ENCODE measurements around the gene WDFY4.

Gene WDFY4

DNA sequence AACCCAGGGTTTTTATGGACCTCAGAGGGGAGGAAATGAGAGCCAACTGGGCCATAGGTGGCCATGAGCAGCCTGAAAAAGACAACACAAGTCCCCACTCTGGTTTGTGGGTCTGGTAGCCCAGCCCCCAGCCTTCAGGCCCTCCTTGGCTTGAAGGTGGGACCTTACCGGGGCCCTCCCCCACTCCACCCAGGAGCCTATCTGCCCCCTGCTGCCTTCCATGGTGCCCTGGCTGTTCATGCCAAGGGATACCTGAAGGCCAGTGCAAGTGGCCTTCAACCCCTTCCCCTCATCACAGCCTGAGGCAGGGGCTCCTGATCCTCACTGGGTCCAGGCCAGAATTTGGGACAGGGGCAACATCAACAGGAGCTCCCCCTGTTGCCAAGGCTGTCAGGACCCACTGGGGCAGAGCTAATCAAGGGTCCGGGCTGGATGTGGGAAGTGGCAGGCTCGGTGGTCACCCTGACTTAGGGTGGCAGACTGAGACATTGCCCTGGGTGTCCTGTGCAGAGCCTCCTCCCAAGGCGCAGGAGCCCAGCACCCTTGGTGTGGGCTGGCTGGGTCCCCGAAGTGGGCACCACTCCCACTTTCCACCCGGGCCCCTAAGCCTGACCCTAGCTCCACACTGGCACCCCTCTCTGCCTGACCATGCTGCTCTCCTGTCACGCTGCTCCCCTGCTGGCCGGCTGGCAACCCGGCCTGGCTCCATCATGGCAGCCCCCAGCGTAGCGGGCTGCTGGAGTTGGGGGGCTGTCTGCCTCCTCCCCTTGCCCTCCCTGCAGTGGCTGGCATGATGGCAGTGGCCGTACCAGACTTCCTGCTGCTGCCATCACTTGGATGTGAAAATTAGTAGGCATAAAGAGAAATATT is 6.4 kb downstream of the WDFY4 start:
- no peak for DNase-seq (ENCODE audit: low read depth)

DNA sequence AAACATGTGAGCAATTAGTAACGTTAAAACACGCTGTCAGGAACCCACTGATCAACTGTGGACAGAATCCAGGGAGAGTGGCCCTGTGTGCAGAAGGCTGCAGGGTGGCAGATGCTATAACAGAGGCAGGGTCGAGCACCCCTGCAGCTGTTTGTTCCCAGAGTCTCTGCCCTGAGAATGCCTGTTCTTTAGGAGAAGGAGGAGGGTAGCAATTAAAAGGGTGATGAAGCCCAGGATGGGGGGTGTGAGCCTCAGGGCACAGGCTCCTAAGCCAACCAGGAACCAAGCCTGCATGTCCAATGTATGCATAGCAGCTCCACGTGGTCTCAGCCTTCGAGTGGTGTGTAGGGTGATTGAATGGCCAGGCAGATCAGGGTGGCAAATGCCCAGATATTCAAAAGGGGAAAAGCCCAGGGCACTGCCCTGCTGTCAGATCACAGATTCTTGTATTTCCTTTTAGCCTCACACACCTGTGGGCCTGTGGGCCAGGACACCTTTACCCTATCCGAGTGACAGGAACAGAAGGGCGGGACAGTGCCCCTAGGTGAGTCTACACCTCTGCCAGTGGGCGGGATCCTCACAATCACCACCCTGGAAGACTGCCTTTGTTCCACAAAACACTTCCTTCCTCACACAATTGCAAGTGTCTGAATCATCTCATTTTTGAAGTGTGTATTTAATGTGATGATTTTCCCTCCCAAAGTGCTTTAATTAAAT is 7.3 kb downstream of the WDFY4 start:
- no peak for DNase-seq (ENCODE audit: low read depth)

DNA sequence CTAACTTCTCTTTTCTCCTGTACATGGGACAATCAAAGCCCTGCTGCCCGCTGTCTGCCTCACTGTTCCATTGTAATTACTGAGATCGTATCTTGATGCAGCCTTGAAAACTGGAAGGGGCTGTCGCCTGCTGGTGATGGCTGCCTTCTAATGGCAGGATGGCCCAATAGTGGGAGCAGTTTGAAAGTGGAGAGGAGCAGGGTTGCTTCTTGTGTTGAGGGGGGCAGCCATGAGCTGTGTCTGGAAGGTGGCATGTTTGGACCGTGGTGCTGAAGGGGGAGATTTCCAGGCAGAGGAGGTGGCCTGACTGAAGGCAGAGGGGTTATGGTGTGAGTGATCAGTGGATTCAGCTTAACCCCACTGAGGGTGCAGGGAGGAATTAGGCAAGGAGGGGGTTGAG is 8.1 kb downstream of the WDFY4 start:
- no peak for DNase-seq (ENCODE audit: low read depth)

DNA sequence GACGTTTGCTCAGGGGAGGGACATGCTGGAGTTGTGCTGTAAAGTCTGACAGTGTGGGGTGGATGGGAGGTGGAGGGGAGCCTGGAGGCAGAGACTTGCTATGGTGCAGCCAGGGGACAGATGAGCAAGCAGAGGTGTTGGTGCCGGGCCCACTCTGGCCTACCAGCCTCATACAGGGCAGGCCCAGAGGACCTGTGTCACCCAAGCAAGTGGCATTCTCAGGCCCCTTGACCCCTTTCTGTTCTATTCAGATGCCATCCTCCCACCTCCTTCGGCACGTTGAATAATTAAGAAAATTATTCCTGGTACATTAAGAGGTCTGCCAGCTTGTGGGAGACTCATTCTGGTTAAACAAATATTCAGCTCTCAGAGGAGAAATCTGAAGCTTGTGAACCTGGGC is 8.5 kb downstream of the WDFY4 start:
- no peak for DNase-seq (ENCODE audit: low read depth)

DNA sequence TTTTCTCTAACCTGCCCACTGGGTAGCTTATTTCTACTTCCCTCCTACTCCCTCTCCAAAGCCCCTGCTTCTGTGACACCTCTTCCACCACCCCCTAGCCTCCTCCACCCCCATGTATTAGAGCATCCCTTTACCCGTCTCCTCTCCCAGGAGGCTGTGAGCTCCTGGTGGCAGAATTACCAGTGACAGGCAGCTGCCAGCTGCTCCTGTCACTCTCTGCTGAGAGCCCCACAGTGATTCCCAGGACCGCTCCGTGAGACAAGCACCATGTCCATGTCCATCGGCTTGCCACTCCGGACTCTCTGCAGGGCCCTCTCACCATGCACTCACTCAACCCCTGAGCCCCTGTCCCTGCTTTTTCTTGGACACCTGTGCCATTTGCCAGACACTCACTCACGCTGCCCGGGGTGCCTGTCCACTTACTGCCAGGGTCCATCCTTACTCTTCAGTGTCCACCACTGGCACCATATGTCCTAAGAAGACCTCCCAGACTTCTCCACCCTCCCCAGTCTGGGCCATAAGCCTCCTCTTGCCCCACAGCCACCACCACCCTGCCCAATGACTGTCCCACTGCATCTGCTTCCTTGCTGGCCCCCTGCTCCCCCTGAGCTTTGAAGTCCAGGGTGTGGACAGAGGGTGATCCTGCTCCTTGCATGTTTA is 9.8 kb downstream of the WDFY4 start:
- DNase-seq (ENCODE audit: low read depth): no peak

DNA sequence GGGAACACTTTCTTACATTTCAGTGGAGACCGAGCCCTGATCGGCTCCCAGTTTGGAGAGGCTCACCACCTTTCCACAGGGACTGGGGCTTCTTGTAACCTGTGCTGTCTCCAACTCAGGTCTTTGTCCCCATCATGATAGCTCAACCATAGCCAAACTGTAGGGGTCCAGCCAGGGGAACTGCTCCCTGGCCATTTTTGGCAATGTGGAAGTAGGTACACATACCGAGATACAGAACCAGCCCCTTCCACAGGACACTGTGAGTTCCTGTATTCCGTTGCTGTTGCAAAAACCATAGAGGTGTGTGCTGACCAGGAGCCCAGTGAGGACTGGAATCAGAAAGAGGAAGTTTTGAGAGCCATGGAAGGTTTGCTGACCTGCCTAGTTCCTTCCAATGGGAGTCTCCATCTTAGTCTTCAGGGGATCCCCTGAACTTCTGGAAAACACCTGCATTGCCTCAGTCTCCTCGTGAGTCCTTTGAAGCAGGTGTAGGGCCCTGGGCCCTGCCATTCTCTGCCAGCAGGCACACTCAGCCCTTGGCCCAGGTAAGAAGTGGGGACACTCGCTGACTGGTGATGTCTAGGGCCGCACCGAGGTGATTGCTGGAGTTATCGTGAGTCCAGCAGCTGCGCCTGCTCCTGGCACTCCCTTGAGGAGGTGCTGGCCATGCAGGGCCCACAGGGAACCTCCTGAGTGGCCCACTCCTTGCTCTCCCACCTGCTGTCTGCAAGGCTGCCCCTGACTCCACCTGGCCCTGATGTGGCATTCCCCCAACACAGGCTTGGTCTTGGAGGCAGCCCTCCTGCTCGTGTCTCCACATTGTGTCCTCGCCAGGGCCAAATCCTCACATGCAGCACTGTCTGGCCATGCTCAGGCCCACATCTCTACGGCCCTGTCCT is 11.2 kb downstream of the WDFY4 start:
- DNase-seq (ENCODE audit: low read depth): no peak

DNA sequence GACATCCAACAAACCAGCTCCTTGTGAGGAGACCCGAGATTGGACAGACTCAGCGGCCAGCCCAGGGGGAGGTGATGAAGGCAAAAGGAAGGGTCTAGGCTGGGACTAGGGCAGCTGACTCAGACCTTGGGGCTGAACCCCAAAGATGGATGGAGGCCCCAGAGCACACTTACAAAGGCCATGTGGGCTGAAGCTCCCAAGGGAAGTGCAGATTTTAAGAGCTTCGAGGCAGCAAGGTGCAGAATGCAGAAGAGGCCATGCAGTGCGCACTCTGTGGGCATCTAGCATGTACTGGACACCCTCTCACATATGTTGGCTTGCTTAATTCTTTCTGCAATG is 11.8 kb downstream of the WDFY4 start:
- DNase-seq (ENCODE audit: low read depth): no peak

DNA sequence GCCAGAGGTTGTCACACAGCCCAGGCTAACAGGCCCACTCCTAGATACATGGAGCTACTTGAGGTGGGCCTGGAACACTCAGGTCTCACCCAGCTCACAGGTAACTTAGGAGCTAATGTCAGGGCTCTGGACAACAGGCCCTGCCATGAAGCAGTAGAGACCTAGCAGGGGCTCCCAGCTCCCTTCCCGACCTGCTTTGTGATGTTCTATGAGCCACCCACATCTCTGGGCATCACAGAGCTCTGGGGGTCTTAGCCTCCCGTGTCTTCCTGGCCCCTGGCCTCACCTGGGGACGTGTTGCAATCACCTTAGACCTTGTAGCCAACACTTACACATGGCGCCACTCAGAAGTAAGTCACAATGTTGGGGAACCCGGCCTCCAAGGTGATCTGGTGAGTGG is 12.4 kb downstream of the WDFY4 start:
- DNase-seq (ENCODE audit: low read depth): no peak

DNA sequence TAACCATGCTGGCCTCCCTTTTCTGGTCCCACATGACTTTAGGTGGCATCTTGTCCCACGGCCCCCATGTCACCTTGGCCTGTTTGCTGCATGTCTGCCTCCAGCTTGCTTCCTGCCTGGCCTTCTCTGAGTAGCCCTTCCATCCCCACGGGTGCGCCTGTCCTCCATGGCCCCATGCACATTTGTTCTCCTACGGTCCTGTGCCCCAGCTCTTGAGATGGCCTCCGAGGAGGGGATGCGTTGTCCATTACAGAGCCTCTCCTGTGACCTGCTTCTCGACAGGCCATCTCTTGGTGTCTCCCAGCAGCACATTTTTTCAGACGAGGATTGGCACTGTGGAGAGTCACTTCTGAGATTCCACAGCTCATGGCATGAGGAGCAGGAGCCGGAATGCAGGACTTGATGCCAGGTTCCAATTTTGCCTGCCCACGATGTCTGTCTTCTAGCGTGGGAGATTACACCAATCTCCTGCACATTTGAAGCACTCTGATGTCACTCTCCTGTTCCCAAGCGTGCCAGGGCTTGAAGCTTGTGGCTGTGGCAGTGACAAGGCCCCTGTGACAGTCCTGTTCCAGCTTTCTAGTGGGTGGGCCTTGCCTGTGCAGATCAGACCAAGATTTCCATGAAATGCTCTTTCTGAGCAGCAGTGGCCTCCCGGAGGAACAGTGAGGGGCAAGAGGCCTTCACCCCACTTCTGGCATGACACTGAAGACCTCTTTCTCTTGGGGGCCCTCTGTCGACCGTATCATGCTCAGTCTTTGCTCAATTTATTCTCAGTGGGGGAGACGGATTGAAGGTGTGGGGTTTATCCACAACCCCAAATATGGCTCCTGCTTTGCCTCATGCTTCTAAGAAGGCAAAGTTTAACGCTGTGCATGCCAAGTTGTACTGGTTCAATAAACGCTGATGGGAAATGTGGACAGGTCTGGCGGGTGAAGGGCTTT is 13.4 kb downstream of the WDFY4 start:
- DNase-seq (ENCODE audit: low read depth): no peak

DNA sequence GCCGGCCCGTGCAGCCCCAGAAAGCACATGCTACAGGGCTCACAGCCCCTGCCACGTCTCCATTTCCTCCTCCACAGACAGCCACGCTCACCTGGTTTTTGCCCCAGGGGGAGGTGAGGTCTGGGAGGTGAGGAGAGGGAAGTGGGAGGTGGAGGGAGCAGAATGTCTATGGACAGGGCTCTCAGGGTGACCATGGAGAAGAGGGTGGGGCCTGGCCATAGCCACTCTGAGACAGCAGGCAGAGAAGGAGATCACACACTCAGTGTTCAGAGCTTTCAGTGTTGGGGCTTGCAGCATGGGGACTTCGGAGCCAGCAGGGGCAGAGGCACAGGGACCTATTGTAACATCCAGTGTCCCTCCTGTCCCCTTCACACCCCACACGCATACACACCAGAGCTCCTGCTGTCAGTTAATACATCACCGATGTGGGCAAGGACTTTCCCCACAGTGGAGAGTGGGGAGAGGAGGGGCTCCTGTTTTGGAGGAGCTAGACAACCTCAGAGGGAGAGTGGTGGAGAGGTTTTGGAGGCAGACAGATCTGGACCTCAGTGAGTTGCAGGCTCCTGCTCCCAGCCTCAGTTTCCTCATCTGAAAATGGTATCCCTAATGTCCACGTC is 14.4 kb downstream of the WDFY4 start:
- no peak for DNase-seq (ENCODE audit: low read depth)

DNA sequence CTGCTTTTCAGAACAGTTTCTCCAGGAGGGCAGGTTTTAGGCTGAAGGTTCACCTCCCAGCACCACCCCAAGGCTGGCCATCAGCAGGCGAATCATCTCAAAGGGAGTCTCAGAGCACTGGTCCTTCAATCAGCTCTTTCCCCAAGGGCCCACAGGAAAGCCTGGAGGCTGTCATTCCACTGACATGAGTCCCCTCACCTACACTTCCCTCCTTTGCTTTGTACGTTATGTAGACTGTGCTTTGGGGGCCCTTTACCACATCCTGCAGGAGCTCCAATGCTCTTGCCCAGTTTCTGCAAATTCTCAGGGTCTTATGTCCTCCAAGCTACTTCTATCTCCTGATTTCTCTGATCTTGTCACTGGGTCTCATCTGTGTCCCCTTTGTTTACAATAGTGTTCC is 15.4 kb downstream of the WDFY4 start:
- DNase-seq (ENCODE audit: low read depth): no peak

DNA sequence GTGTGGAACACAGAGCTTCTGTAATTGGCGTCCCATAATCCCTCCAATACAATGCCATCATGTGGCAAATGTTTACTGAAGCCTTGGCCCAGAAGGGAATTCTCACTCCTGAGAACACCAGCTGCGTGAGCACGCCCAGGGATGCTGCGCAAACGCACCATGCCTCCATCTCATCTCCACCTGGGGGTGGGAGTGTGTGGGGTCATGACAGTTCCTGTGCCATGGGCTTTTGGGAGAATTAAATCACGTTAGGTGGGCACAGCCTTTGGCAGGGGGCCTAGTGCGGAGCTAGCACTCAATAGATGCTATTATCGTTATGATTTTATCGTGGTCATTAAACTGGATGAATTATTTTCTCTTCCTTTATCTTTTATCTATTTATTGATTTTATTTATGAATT is 15.8 kb downstream of the WDFY4 start:
- DNase-seq (ENCODE audit: low read depth): no peak

DNA sequence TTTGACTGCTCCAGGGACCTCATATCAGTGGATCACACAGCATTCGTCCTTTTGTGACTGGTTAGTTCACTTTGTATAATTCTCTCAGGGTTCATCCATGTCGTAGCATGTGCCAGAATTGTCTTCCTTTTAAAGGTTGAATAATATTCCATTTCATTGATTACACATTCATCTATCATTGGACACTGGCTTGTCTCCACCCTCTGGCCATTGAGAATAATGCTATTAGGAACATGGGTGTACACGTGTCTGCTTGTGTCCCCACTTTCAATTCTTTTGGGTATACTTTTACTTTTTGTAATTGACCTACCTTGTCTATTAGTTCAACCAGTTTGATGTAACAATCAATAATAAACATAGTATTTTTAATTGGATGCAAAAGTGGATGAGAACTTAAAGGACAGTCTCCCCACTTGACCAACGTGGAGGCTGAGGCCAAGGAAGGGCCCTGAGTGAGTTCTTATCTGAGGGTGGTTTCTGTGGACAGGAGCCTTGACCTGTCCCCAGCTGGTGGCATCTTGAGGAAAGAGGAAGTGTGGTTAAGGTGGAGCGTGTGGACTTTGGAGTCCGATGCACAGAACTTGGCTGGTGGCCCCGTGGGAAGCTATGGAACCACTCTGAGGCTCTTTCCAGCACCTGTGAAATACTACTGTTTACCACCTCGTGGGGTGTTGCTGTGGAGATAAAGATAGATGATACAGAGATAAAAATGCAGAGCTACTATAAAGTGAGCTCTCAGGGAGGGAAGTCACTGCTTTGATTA is 16.6 kb downstream of the WDFY4 start:
- DNase-seq (ENCODE audit: low read depth): no peak

DNA sequence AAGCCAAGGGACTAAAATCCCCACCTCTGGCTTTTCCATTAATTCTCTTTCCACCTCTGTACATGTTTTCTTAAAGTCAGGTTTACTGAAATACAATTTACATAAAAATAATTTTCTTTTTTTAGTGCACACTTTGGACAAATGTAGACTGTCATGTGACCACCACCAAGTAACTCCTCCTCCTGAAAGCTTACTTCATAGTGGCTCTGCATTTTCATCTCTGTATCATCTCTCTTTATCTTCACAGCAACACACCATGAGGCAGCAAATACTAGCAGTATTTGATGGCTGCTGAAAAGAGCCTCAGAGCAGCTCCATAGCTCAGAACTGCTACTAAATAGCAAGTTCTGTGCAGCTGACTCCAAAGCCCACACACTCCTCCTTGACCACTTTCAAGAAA is 17.3 kb downstream of the WDFY4 start:
- DNase-seq (ENCODE audit: low read depth): no peak

DNA sequence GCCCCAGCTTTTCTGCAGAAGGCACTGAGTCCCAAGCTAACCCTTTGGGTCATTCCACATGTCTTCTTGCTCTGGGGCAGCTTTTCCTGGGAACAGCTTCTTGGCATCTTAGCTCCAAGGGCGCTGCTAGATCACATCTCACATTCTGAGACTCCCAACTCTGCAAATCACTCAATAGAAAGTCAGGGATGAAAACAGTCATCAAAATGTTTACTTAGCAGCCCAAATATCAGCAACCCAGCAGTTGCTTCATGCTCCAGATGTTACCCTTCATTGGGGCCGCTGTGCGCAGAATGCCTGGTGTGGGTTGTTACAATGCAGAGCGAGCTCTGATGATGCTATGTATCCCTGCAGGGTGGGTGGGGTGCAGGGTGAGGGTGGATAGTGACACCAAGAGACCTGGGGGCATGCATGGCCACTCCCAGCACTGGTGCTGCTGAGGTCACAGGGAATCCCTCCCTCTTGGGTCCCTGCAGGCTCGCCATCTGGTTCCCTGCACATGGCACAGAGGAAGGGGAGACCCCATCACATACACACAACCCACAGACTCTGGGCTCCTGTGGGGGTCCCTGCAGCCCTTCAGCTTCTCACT is 19.0 kb downstream of the WDFY4 start:
- no peak for DNase-seq (ENCODE audit: low read depth)

DNA sequence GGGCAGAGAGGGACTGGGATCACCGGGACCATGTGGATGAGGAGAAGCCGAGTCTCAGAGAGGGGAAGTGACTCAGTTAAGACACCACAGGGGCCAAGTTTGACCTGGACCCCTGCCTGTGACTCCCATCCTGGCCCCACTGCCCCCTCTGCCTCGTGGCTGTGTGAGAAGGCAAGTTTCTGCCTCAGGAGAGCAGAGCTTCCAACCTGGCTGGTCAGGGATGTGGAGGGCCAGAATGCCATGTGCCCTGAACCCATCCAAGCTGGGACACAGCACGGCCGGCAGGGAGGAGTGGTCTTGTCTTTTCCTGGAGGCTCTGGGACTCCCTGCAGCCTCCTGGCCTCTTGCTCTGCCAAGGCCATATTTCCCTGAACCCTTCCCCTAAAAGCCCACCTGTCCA is 19.5 kb downstream of the WDFY4 start:
- no peak for DNase-seq (ENCODE audit: low read depth)

DNA sequence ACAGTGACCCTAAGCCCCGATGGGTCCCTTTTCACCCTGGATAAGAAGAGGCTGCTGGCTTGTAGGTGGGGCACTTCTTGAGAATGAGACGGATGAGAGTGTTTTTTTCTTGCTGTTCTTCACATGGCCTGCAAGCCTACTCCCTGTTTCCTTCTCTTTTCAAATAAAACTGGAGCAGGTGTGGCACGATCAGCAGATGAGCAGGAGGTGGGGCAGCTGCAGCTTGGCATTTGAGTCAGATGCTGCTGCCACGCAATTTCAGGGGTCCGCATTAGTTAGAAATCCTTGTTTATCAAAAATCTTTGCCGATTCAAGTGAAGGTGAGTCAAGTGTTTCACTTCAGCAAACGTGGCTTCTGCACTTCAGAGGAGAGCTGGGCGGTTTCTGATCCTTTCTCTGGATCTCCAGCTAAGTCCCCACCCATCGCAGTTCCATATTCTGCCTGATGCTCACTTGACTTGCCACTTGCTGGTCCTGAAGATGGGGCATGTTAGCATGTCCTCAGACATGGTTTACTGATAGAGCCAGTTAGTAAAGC is 20.8 kb downstream of the WDFY4 start:
- no peak for DNase-seq (ENCODE audit: low read depth)

DNA sequence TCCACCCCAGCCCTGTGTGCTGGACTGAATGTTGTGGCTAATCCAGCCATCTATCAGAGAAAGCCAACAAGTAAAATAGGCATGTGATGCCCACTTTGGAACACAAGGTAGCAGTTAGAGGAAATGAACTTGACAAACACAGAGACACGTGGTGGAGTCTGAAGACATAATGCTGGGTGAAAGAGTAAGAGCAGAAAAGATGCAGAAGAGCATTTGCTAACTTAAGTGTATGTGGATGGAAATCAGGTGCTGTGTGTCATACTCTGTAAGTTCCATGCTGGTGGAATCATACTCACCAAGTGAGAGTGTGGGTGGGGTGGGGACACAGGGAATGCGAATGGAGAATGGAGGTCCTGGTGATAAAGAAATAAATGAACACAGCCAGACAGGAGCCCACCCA is 22.8 kb downstream of the WDFY4 start:
- DNase-seq (ENCODE audit: low read depth): no peak

DNA sequence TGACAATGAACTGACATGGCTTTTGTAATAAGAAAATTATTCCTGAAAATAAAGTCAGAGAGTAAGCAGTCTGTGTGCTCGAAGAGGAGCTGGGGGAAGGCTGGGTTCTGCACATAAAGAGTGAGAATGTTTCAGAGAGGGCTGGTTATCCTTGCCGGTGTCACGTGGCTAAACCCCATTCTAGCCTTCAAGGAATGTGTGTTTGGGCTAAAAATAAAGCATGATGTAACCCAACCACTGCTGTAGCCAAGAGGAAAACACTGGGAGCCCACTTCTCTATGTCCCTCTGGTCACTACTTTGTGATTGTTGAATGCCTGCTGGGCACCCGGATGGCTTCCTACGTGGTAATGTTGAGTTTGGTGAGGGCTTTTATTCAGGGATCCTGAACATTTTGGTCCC is 23.5 kb downstream of the WDFY4 start:
- no peak for DNase-seq (ENCODE audit: low read depth)
